Measurements from ENCODE around the gene CTNNA2.

DNA sequence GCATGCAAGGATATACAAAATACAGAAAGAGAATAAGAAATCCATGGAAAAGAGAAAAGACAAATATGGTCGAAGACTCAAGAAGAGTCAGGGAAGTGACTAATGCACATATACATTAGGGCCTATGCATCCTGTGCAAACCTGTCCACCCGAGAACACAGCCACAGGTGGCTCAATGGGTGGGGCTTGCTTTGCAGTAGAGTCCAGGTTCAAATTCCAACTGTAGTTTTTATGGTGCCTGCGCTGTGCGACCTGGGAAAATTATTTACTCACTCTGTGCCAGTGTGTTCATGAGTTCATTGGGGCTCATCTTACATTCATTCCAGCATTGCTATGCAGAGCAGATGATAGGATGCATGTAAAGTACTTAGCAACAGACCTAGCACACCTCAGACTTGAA is 244.7 kb downstream of the CTNNA2 start:
- TF ChIP-seq, protein P1, sequence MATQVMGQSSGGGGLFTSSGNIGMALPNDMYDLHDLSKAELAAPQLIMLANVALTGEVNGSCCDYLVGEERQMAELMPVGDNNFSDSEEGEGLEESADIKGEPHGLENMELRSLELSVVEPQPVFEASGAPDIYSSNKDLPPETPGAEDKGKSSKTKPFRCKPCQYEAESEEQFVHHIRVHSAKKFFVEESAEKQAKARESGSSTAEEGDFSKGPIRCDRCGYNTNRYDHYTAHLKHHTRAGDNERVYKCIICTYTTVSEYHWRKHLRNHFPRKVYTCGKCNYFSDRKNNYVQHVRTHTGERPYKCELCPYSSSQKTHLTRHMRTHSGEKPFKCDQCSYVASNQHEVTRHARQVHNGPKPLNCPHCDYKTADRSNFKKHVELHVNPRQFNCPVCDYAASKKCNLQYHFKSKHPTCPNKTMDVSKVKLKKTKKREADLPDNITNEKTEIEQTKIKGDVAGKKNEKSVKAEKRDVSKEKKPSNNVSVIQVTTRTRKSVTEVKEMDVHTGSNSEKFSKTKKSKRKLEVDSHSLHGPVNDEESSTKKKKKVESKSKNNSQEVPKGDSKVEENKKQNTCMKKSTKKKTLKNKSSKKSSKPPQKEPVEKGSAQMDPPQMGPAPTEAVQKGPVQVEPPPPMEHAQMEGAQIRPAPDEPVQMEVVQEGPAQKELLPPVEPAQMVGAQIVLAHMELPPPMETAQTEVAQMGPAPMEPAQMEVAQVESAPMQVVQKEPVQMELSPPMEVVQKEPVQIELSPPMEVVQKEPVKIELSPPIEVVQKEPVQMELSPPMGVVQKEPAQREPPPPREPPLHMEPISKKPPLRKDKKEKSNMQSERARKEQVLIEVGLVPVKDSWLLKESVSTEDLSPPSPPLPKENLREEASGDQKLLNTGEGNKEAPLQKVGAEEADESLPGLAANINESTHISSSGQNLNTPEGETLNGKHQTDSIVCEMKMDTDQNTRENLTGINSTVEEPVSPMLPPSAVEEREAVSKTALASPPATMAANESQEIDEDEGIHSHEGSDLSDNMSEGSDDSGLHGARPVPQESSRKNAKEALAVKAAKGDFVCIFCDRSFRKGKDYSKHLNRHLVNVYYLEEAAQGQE (IDR thresholded peaks at IDR 0.05; ENCODE audit: low read depth, low read length): no peak
- TF ChIP-seq SMC3 (IDR thresholded peaks at IDR 0.05; ENCODE audit: low read depth, low read length) (no peak), RAD21 (IDR thresholded peaks at IDR 0.05; ENCODE audit: low read length) (no peak), JUND (IDR thresholded peaks at IDR 0.05) (no peak), RFX5 (IDR thresholded peaks at IDR 0.05; ENCODE audit: low read length) (no peak), TAF1 (IDR thresholded peaks at IDR 0.05; ENCODE audit: borderline replicate concordance, low read depth, low read length) (no peak), POLR2AphosphoS5 (IDR thresholded peaks at IDR 0.05; ENCODE audit: low read depth, low read length) (no peak), CHD2 (IDR thresholded peaks at IDR 0.05; ENCODE audit: low read length, partially characterized antibody) (no peak), YY1 (IDR thresholded peaks at IDR 0.05; ENCODE audit: low read depth) (no peak)
- TF ChIP-seq, protein P2, sequence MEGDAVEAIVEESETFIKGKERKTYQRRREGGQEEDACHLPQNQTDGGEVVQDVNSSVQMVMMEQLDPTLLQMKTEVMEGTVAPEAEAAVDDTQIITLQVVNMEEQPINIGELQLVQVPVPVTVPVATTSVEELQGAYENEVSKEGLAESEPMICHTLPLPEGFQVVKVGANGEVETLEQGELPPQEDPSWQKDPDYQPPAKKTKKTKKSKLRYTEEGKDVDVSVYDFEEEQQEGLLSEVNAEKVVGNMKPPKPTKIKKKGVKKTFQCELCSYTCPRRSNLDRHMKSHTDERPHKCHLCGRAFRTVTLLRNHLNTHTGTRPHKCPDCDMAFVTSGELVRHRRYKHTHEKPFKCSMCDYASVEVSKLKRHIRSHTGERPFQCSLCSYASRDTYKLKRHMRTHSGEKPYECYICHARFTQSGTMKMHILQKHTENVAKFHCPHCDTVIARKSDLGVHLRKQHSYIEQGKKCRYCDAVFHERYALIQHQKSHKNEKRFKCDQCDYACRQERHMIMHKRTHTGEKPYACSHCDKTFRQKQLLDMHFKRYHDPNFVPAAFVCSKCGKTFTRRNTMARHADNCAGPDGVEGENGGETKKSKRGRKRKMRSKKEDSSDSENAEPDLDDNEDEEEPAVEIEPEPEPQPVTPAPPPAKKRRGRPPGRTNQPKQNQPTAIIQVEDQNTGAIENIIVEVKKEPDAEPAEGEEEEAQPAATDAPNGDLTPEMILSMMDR (IDR thresholded peaks at IDR 0.05): no peak
- TF ChIP-seq, protein P3, sequence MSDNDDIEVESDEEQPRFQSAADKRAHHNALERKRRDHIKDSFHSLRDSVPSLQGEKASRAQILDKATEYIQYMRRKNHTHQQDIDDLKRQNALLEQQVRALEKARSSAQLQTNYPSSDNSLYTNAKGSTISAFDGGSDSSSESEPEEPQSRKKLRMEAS (IDR thresholded peaks at IDR 0.05; ENCODE audit: low read depth): no peak

Measured in SK-N-SH (cell line).